Tibial nerve (tissue), 4 donors: ENCODE data around the gene ARFGAP1. TPM values are rescaled to one million over a fixed set of nuclear protein-coding genes. Genes with fewer than 3 reads are reported as not detected.
A peak's percentile ranks its signal among the peaks of the same experiment; 100 is the strongest.

Experiments
- DNase-seq, 2 donors: peaks; one replicate each; pipeline ENCODE4 v3.0.0-alpha.2; 2019; ENCODE audit warnings: low spot score in 2 of 2
- H3K27ac ChIP-seq, 4 donors: fragments of 200-600 bp; sonication (generic) in 3 of 4; one replicate each; pipeline ENCODE4 v1.5.1; 2017 to 2019; ENCODE audit warnings: mild to moderate bottlenecking in 1 of 4
- H3K27me3 ChIP-seq, 2 donors: fragments of 200-600 bp; sonication (generic) in 1 of 2; one replicate each; pipeline versions ENCODE4 v1.5.1 to v1.6.0; 2017 to 2019
- H3K36me3 ChIP-seq, 3 donors: fragments of 200-600 bp; sonication (generic); one replicate each; pipeline ENCODE4 v1.5.1; 2018 to 2019
- H3K4me1 ChIP-seq, 4 donors: fragments of 200-600 bp; sonication (generic) in 3 of 4; one replicate each; pipeline ENCODE4 v1.5.1; 2017 to 2019
- H3K4me3 ChIP-seq, 4 donors: fragments of 200-600 bp; sonication (generic) in 3 of 4; one replicate each; pipeline ENCODE4 v1.5.1; 2017 to 2019; ENCODE audit warnings: mild to moderate bottlenecking in 1 of 4, moderate library complexity in 1 of 4
- H3K9me3 ChIP-seq, 4 donors: fragments of 200-600 bp; sonication (generic) in 3 of 4; one replicate each; pipeline ENCODE4 v1.5.1; 2017 to 2019
- CTCF ChIP-seq, 5 experiments: fragments of 200-600 bp in 3 of 5; fragments of 450-650 bp in 2 of 5; sonication (generic) in 3 of 5; IDR thresholded peaks; one replicate each; pipeline ENCODE4 v1.5.1; 2016 to 2019; ENCODE audit warnings: antibody characterized with exemption in 5 of 5, mild to moderate bottlenecking in 3 of 5, moderate library complexity in 2 of 5
- EP300 ChIP-seq, 2 donors: sonication (generic); formaldehyde crosslinking; IDR thresholded peaks; one replicate each; pipeline ENCODE4 v1.6.1; 2017; ENCODE audit warnings: antibody characterized with exemption in 2 of 2, mild to moderate bottlenecking in 1 of 2
- POLR2A ChIP-seq, 2 donors: fragments of 450-650 bp; IDR thresholded peaks; one replicate each; pipeline ENCODE4 v1.6.1; 2017; ENCODE audit warnings: antibody characterized with exemption in 2 of 2, mild to moderate bottlenecking in 2 of 2, moderate library complexity in 2 of 2
- WGBS, 2 donors: methylation state at CpG; one replicate each; pipeline ENCODE4 v1.1.5; 2018; 5-methylcytosine and 5-hydroxymethylcytosine counted together
- total RNA-seq, 4 donors: library from RNA; depleted of rRNA; stranded (reverse); fragments of >200 nt; gene quantifications; one replicate each; pipeline ENCODE4 v1.1.0, GENCODE V29; 2016

Gene ARFGAP1
- total RNA-seq, 4 donors from 2014 or later = 55.3 to 124 (median 68.6) TPM

- DNase-seq = no peak
- Histone ChIP-seq H3K4me1 (peaks cover 0 to 21% (median 4%) of the 10 kb centered on the region in 4 donors), H3K36me3 (no peaks in the 10 kb centered on the region), H3K27ac (peak within 1 kb of the TSS; percentile 64 to 85 (median 77)), H3K9me3 (no peaks in the 10 kb centered on the region), H3K4me3 (peak within 1 kb of the TSS in 2 of 4 donors; percentile 3 to 39), H3K27me3 (peaks cover 0 to 6% of the 10 kb centered on the region in 2 donors)
- no peak for TF ChIP-seq CTCF (IDR thresholded peaks at IDR 0.05)
- TF ChIP-seq POLR2A (IDR thresholded peaks at IDR 0.05) = peak in 1 of 2 donors; percentile 46
- TF ChIP-seq EP300 (IDR thresholded peaks at IDR 0.05) = peak in 1 of 2 donors; percentile 70
- 10 to 32% methylated on average over 15 to 17 of the region's 17 CpGs for WGBS, 2 donors
Observed at GRCh38 chr20:63235399-63235983, 37.1 kb upstream of the ARFGAP1 start, which contains the start of gene BIRC7. TSS of gene BIRC7 (plus strand) at chr20:63235905. CDS start at chr20:63236097, 192 bp downstream.

GRCh38 chr20:63236116-63236837, 36.3 kb upstream of the ARFGAP1 start:
- no peak for TF ChIP-seq CTCF (IDR thresholded peaks at IDR 0.05)
- H3K36me3 ChIP-seq = no peaks in the 10 kb centered on the region
- peak overlapping the region in 2 of 4 donors; percentile 3 to 39 for H3K4me3 ChIP-seq
- peaks cover 0 to 13% (median 0%) of the 10 kb centered on the region in 4 donors for H3K4me1 ChIP-seq
- DNase-seq = no peak
- peaks cover 0 to under 1% of the 10 kb centered on the region in 2 donors for H3K27me3 ChIP-seq
- peak overlapping the region; percentile 64 to 85 (median 77) for H3K27ac ChIP-seq
- 55 to 61% methylated on average over 6 to 18 of the region's 26 CpGs for WGBS, 2 donors
- H3K9me3 ChIP-seq = no peaks in the 10 kb centered on the region

GRCh38 chr20:63238031-63238430, 34.6 kb upstream of the ARFGAP1 start:
- Histone ChIP-seq H3K9me3 (no peaks in the 10 kb centered on the region), H3K27me3 (no peaks in the 10 kb centered on the region), H3K4me1 (peaks cover 0 to 13% (median 0%) of the 10 kb centered on the region in 4 donors), H3K36me3 (no peaks in the 10 kb centered on the region), H3K4me3 (peak overlapping the region in 1 of 4 donors; percentile 39), H3K27ac (peak overlapping the region in 2 of 4 donors; percentile 48 to 85)
- WGBS, 2 donors = 67 to 80% methylated on average over 3 to 8 of the region's 10 CpGs
- no peak for TF ChIP-seq POLR2A (IDR thresholded peaks at IDR 0.05)
- no peak for TF ChIP-seq EP300 (IDR thresholded peaks at IDR 0.05)
- TF ChIP-seq CTCF (IDR thresholded peaks at IDR 0.05) = no peak
- DNase-seq = no peak

- WGBS, 2 donors = 34 to 38% methylated on average over 9 to 14 of the region's 16 CpGs
- no peak for TF ChIP-seq CTCF (IDR thresholded peaks at IDR 0.05)
- peak in 1 of 2 donors; percentile 17 for TF ChIP-seq POLR2A (IDR thresholded peaks at IDR 0.05)
- peak in 1 of 2 donors; percentile 5 for TF ChIP-seq EP300 (IDR thresholded peaks at IDR 0.05)
Observed at GRCh38 chr20:63238514-63239125, 34.0 kb upstream of the ARFGAP1 start.

More at GRCh38 chr20:63238514-63239125, 34.0 kb upstream of the ARFGAP1 start:
- H3K36me3 ChIP-seq = no peaks in the 10 kb centered on the region
- peak overlapping the region in 2 of 4 donors; percentile 48 to 85 for H3K27ac ChIP-seq
- H3K4me1 ChIP-seq = peaks cover 0 to 13% (median 0%) of the 10 kb centered on the region in 4 donors
- H3K9me3 ChIP-seq = no peaks in the 10 kb centered on the region
- H3K4me3 ChIP-seq = no peak overlapping the region
- no peaks in the 10 kb centered on the region for H3K27me3 ChIP-seq
- no peak for DNase-seq
